ENCODE data around the gene COL4A6. TPM values are rescaled to one million over a fixed set of nuclear protein-coding genes. Genes with fewer than 3 reads are reported as not detected.

The COL4A6 gene
- total and polyA plus RNA-seq, 9 donors = 3.3 to 32.1 (median 11.7) TPM

DNA sequence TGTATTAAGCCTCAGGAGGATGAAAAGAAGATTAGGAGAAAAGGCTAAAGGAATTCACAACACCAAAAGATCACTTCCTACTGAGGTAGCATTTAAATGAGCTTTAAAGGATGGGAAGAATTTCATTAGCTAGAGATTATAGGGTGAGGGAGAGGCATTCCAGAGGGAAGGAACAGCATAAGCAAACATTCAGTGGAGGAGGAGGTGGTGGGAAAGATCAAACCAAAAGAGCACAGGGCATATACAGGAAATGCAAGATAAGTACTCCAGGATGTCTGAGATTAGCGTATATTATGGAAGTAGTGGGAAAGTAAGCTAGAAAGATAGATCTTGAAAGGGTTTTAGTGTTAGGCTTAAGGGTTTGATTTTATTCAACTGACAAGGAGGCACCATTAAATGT, 84.8 kb downstream of the COL4A6 start:
- intact Hi-C loops (cut with DNase I) = no loop called here
- H3K27ac ChIP-seq = no peak overlapping the region
- H3K27me3 ChIP-seq = no peaks in the 10 kb centered on the region
- H3K4me3 ChIP-seq = no peak overlapping the region
- no peak for DNase-seq
- TF ChIP-seq POLR2A (IDR thresholded peaks at IDR 0.05) (no peak), CTCF (IDR thresholded peaks at IDR 0.05) (no peak), EP300 (IDR thresholded peaks at IDR 0.05) (no peak)
- H3K9me3 ChIP-seq = no peaks in the 10 kb centered on the region
- WGBS, 3 donors = 69 to 79% (median 73%) methylated on average over 1 of the region's 1 CpG
- H3K4me1 ChIP-seq (ENCODE audit: insufficient read depth) = no peaks in the 10 kb centered on the region
- H3K36me3 ChIP-seq = no peaks in the 10 kb centered on the region

DNA sequence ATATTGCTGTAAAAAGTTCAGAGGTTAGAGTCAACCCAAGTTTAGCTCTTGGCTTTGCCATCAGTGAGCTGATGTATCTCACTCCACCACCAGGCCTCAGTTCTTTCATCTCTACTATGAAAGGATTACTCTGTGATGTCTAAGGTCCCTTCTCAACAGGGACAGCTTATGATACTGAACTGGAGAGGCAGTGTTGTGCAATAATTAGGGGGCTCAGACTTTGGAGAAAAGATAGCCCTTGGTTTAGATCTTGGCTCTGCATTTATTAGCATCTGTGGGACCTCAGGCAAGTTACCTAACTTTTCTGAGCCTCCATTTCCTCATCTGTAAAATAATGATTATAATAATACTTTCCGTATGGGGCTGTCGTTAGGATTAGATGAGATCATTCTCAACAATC, 89.0 kb downstream of the COL4A6 start:
- Histone ChIP-seq H3K36me3 (no peaks in the 10 kb centered on the region), H3K4me1 (ENCODE audit: insufficient read depth) (no peaks in the 10 kb centered on the region), H3K4me3 (no peak overlapping the region), H3K9me3 (no peaks in the 10 kb centered on the region), H3K27ac (no peak overlapping the region), H3K27me3 (no peaks in the 10 kb centered on the region)
- TF ChIP-seq CTCF (IDR thresholded peaks at IDR 0.05) (no peak), EP300 (IDR thresholded peaks at IDR 0.05) (no peak), POLR2A (IDR thresholded peaks at IDR 0.05) (no peak)
- intact Hi-C loops (cut with DNase I) = no loop called here
- 89 to 91% (median 90%) methylated on average over 2 of the region's 2 CpGs for WGBS, 3 donors
- DNase-seq = no peak

- WGBS, 3 donors = 72 to 97% (median 85%) methylated on average over 1 of the region's 1 CpG
- Histone ChIP-seq H3K9me3 (no peaks in the 10 kb centered on the region), H3K27ac (no peak overlapping the region), H3K4me3 (no peak overlapping the region), H3K4me1 (ENCODE audit: insufficient read depth) (no peaks in the 10 kb centered on the region), H3K36me3 (no peaks in the 10 kb centered on the region), H3K27me3 (no peaks in the 10 kb centered on the region)
- intact Hi-C loops (cut with DNase I) = no loop called here
- TF ChIP-seq CTCF (IDR thresholded peaks at IDR 0.05) (no peak), POLR2A (IDR thresholded peaks at IDR 0.05) (no peak), EP300 (IDR thresholded peaks at IDR 0.05) (no peak)
- DNase-seq = no peak
Measured at GRCh38 chrX:108348525-108348924, 89.7 kb downstream of the COL4A6 start.

DNA sequence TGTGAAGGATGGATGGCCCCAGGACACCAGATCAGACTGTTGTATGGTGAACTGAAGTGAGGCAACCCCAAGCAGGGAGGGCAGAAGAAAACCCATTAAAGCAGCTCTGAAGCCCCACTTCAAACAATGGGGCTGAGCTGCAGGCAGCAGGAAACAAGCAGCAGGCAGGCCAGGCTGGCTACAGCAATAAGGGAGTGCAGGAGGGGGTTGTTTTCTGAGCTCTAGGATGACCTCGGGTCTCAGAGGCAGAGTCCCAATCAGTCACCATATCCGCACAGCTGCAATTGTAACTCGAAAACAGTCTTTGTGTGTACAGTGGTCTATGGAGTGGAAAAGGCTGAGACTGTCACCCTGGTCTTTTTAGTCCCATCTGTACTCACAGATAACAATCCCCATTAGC, 90.4 kb downstream of the COL4A6 start:
- TF ChIP-seq EP300 (IDR thresholded peaks at IDR 0.05) = no peak
- Histone ChIP-seq H3K4me3 (no peak overlapping the region), H3K27ac (no peak overlapping the region), H3K27me3 (no peaks in the 10 kb centered on the region), H3K9me3 (no peaks in the 10 kb centered on the region), H3K36me3 (no peaks in the 10 kb centered on the region), H3K4me1 (ENCODE audit: insufficient read depth) (no peaks in the 10 kb centered on the region)
- intact Hi-C loops (cut with DNase I) = no loop called here
- whole genome bisulfite sequencing, 3 donors = 38 to 51% (median 44%) methylated on average over 3 of the region's 3 CpGs
- no peak for DNase-seq

GRCh38 chrX:108344216-108344615, 94.0 kb downstream of the COL4A6 start:
- no peaks in the 10 kb centered on the region for H3K9me3 ChIP-seq
- intact Hi-C loops (cut with DNase I) = no loop called here
- H3K4me3 ChIP-seq = no peak overlapping the region
- no peaks in the 10 kb centered on the region for H3K4me1 ChIP-seq (ENCODE audit: insufficient read depth)
- no peaks in the 10 kb centered on the region for H3K27me3 ChIP-seq
- no peak overlapping the region for H3K27ac ChIP-seq
- 20 to 32% (median 29%) methylated on average over 1 of the region's 1 CpG for WGBS, 3 donors
- H3K36me3 ChIP-seq = no peaks in the 10 kb centered on the region
- no peak for DNase-seq
- TF ChIP-seq EP300 (IDR thresholded peaks at IDR 0.05) (no peak), POLR2A (IDR thresholded peaks at IDR 0.05) (no peak), CTCF (IDR thresholded peaks at IDR 0.05) (no peak)
